Body of pancreas (tissue), 4 donors: ENCODE measurements around the gene TCIRG1.

Source experiments
- CTCF ChIP-seq, 7 experiments: fragments of 450-650 bp in 4 of 7; fragments of 200-600 bp in 3 of 7; sonication (generic) in 3 of 7; IDR thresholded peaks; one replicate each; pipeline ENCODE4 v1.5.1; 2016 to 2019; ENCODE audit warnings: antibody characterized with exemption in 7 of 7
- POLR2A ChIP-seq, 3 donors: fragments of 450-650 bp; IDR thresholded peaks; one replicate each; pipeline ENCODE4 v1.6.1; 2016; ENCODE audit warnings: antibody characterized with exemption in 3 of 3, mild to moderate bottlenecking in 2 of 3

GRCh38 chr11:68033708-68034045 lies 5.1 kb upstream of the TCIRG1 start:
- TF ChIP-seq CTCF (IDR thresholded peaks at IDR 0.05) (no peak), POLR2A (IDR thresholded peaks at IDR 0.05) (no peak)
